COR-L47 (cell line): ENCODE measurements around the gene CCNB1.
"Not testable (repeated sequence)": the region's sequence is repeated elsewhere in the genome, so short reads cannot be mapped to it uniquely, and the experiment has no call there.

Source experiments
- DNase-seq: peaks from one replicate; lab custom pipeline; 2025; lab: John Stamatoyannopoulos, UW

The CCNB1 gene

GRCh38 chr5:69166686-69167492, at the start of gene CCNB1:
TSS of gene CCNB1 (plus strand) at chr5:69167150. CDS start at chr5:69167263, 113 bp downstream.
- DNase-seq: peak; percentile 98

GRCh38 chr5:69129413-69129812, 37.5 kb upstream of the CCNB1 start:
- DNase-seq: no peak

GRCh38 chr5:69130241-69130640, 36.7 kb upstream of the CCNB1 start:
- no peak for DNase-seq

- no peak for DNase-seq
Observed at GRCh38 chr5:69131304-69131703, 35.6 kb upstream of the CCNB1 start.

- DNase-seq: no peak
Observed at GRCh38 chr5:69134126-69134525, 32.8 kb upstream of the CCNB1 start.

- DNase-seq: no peak
Observed at GRCh38 chr5:69136293-69136692, 30.7 kb upstream of the CCNB1 start.

GRCh38 chr5:69137208-69137607, 29.7 kb upstream of the CCNB1 start:
- not testable (repeated sequence) for DNase-seq

- DNase-seq: no peak
Observed at GRCh38 chr5:69137807-69138206, 29.1 kb upstream of the CCNB1 start.

- no peak for DNase-seq
Observed at GRCh38 chr5:69138766-69139165, 28.2 kb upstream of the CCNB1 start.

GRCh38 chr5:69140239-69140638, 26.7 kb upstream of the CCNB1 start:
- not testable (repeated sequence) for DNase-seq

GRCh38 chr5:69140827-69141226, 26.1 kb upstream of the CCNB1 start:
- no peak for DNase-seq

- DNase-seq: not testable (repeated sequence)
Observed at GRCh38 chr5:69148576-69148975, 18.4 kb upstream of the CCNB1 start.

- DNase-seq: no peak
Observed at GRCh38 chr5:69148981-69149675, 17.8 kb upstream of the CCNB1 start.

GRCh38 chr5:69149676-69150010, 17.3 kb upstream of the CCNB1 start:
- DNase-seq: no peak

- DNase-seq: no peak
Observed at GRCh38 chr5:69152731-69153130, 14.2 kb upstream of the CCNB1 start.

- DNase-seq: no peak
Observed at GRCh38 chr5:69156456-69156855, 10.5 kb upstream of the CCNB1 start.

- no peak for DNase-seq
Observed at GRCh38 chr5:69158039-69158438, 8.9 kb upstream of the CCNB1 start.

GRCh38 chr5:69160651-69161050, 6.3 kb upstream of the CCNB1 start:
- DNase-seq: no peak

GRCh38 chr5:69167493-69167855, 524 bp downstream of the CCNB1 start:
- no peak for DNase-seq

GRCh38 chr5:69167929-69168328, 979 bp downstream of the CCNB1 start:
- no peak for DNase-seq

GRCh38 chr5:69170495-69170894, 3.5 kb downstream of the CCNB1 start:
- DNase-seq: no peak

- DNase-seq: no peak
Observed at GRCh38 chr5:69170969-69171368, 4.0 kb downstream of the CCNB1 start.

- DNase-seq: not testable (repeated sequence)
Observed at GRCh38 chr5:69181659-69182293, 14.8 kb downstream of the CCNB1 start.
